Hepatocyte (in vitro differentiated cells): ENCODE measurements around the gene TEX101. TPM values are rescaled to one million over a fixed set of nuclear protein-coding genes. Genes with fewer than 3 reads are reported as not detected.
A peak's percentile ranks its signal among the peaks of the same experiment; 100 is the strongest.

Source experiments
- DNase-seq: peaks from one replicate; pipeline ENCODE4 v3.0.0-alpha.2; 2016; ENCODE audit warnings: low spot score
- H2AFZ ChIP-seq: fragments of 200-600 bp; sonication (generic); 2 replicates; pipeline ENCODE4 v1.6.0; 2016; ENCODE audit warnings: antibody characterized with exemption, mild to moderate bottlenecking
- H3K27ac ChIP-seq: fragments of 200-600 bp; sonication (generic); 2 replicates; pipeline ENCODE4 v1.5.1; 2016; ENCODE audit warnings: mild to moderate bottlenecking
- H3K27me3 ChIP-seq: fragments of 200-600 bp; sonication (generic); 2 replicates; pipeline ENCODE4 v1.6.1; 2016
- H3K36me3 ChIP-seq: fragments of 200-600 bp; sonication (generic); replicated peaks from 2 replicates; pipeline ENCODE4 v1.5.1; 2016; ENCODE audit warnings: low read depth; ENCODE audit not compliant: insufficient read depth
- H3K4me1 ChIP-seq: fragments of 200-600 bp; sonication (generic); 2 replicates; pipeline ENCODE4 v1.5.1; 2016; ENCODE audit warnings: mild to moderate bottlenecking, moderate library complexity; ENCODE audit not compliant: insufficient read depth
- H3K4me2 ChIP-seq: fragments of 200-600 bp; sonication (generic); 2 replicates; pipeline ENCODE4 v1.6.0; 2016
- H3K4me3 ChIP-seq: fragments of 200-600 bp; sonication (generic); 2 replicates; pipeline ENCODE4 v1.5.1; 2016; ENCODE audit warnings: mild to moderate bottlenecking
- H3K79me2 ChIP-seq: fragments of 200-600 bp; sonication (generic); 2 replicates; pipeline ENCODE4 v1.6.0; 2017; ENCODE audit warnings: mild to moderate bottlenecking
- H3K9me2 ChIP-seq: fragments of 200-600 bp; sonication (generic); replicated peaks from 2 replicates; pipeline ENCODE4 v1.6.0; 2017; ENCODE audit warnings: mild to moderate bottlenecking; ENCODE audit not compliant: insufficient read depth
- H3K9me3 ChIP-seq: fragments of 200-600 bp; sonication (generic); 2 replicates; pipeline ENCODE4 v1.5.1; 2016; ENCODE audit warnings: low read depth, mild to moderate bottlenecking
- H4K20me1 ChIP-seq: fragments of 200-600 bp; sonication (generic); 2 replicates; pipeline ENCODE4 v1.6.0; 2016; ENCODE audit warnings: mild to moderate bottlenecking; ENCODE audit not compliant: insufficient read depth, poor library complexity, severe bottlenecking
- EZH2 ChIP-seq: fragments of 200-600 bp; sonication (generic); IDR thresholded peaks from 2 replicates; pipeline ENCODE4 v1.6.1; 2016; ENCODE audit warnings: antibody characterized with exemption, mild to moderate bottlenecking, borderline replicate concordance
- EZH2phosphoT487 ChIP-seq: fragments of 200-600 bp; sonication (generic); IDR thresholded peaks from one replicate; pipeline ENCODE4 v1.6.1; 2018; ENCODE audit warnings: antibody characterized with exemption, mild to moderate bottlenecking, low read depth, moderate library complexity; ENCODE audit not compliant: unreplicated experiment, severe bottlenecking
- WGBS: methylation state at CpG from one replicate; pipeline ENCODE4 v1.1.6; 2016; ENCODE audit warnings: low lambda C conversion rate; ENCODE audit errors: missing lambda C conversion rate; 5-methylcytosine and 5-hydroxymethylcytosine counted together
- polyA plus RNA-seq: library from polyadenylated mRNA; unstranded; fragments of >200 nt; fragmentation: Nextera tagmentation; extraction: Ambion mirVana; gene quantifications from 2 replicates; pipeline ENCODE4 v1.2.1, GENCODE V29; 2016
- total RNA-seq: library from RNA; depleted of rRNA; stranded (reverse); fragments of >200 nt; gene quantifications from 2 replicates; pipeline ENCODE4 v1.2.3, GENCODE V29; 2014
- TF ChIP-seq, protein P1 (sequence below): fragments of 200-600 bp; sonication (generic); IDR thresholded peaks from 2 replicates; pipeline ENCODE4 v1.5.1; 2016; ENCODE audit warnings: antibody characterized with exemption, mild to moderate bottlenecking; ENCODE audit not compliant: poor library complexity

The TEX101 gene
- total and polyA plus RNA-seq, 2 experiments from 2014 or later = not detected

- no peaks in the 10 kb centered on the region for H4K20me1 ChIP-seq
- no peaks in the 10 kb centered on the region for H3K9me2 ChIP-seq
- H3K27me3 ChIP-seq = no peaks in the 10 kb centered on the region
- no peaks in the 10 kb centered on the region for H3K36me3 ChIP-seq
- H3K79me2 ChIP-seq = no peaks in the 10 kb centered on the region
- TF ChIP-seq EZH2 (no peak), EZH2phosphoT487 (no peak)
- TF ChIP-seq, protein P1, sequence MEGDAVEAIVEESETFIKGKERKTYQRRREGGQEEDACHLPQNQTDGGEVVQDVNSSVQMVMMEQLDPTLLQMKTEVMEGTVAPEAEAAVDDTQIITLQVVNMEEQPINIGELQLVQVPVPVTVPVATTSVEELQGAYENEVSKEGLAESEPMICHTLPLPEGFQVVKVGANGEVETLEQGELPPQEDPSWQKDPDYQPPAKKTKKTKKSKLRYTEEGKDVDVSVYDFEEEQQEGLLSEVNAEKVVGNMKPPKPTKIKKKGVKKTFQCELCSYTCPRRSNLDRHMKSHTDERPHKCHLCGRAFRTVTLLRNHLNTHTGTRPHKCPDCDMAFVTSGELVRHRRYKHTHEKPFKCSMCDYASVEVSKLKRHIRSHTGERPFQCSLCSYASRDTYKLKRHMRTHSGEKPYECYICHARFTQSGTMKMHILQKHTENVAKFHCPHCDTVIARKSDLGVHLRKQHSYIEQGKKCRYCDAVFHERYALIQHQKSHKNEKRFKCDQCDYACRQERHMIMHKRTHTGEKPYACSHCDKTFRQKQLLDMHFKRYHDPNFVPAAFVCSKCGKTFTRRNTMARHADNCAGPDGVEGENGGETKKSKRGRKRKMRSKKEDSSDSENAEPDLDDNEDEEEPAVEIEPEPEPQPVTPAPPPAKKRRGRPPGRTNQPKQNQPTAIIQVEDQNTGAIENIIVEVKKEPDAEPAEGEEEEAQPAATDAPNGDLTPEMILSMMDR = no peak
- DNase-seq = no peak
- no peak overlapping the region for H2AFZ ChIP-seq
- H3K4me2 ChIP-seq = no peak overlapping the region
- no peaks in the 10 kb centered on the region for H3K9me3 ChIP-seq
- 72% methylated on average over 3 of the region's 3 CpGs for WGBS
- H3K27ac ChIP-seq = no peak overlapping the region
- no peak overlapping the region for H3K4me3 ChIP-seq
- H3K4me1 ChIP-seq = no peaks in the 10 kb centered on the region
These were observed 37.9 kb downstream of the TEX101 start for GRCh38 chr19:43452582-43452981.

DNA sequence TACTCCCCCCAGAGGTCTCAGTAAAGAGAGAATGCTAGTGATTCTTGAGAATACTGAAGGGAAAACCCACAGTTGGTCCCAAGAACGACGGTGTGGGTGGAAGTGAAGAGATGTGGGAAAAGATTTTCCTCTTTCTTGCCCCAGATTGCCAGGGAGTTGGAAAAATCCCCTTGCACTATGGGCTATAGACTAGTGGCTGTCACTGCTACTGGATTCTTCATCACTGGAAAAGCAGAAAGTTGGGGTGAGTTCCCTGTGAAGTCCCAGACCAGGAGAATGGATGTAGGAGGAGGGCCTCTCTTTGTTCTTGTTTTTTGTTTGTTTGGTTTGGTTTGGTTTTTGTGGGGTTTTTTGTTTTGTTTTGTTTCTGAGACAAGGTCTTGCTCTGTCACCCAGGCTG is 39.3 kb downstream of the TEX101 start:
- no peak for DNase-seq
- Histone ChIP-seq H3K4me3 (no peak overlapping the region), H3K27me3 (no peaks in the 10 kb centered on the region), H3K36me3 (no peaks in the 10 kb centered on the region), H3K79me2 (no peaks in the 10 kb centered on the region), H3K4me1 (no peaks in the 10 kb centered on the region), H3K9me2 (no peaks in the 10 kb centered on the region), H3K27ac (no peak overlapping the region), H2AFZ (no peak overlapping the region), H3K9me3 (no peaks in the 10 kb centered on the region), H3K4me2 (no peak overlapping the region), H4K20me1 (no peaks in the 10 kb centered on the region)
- WGBS = 89% methylated on average over 2 of the region's 2 CpGs
- TF ChIP-seq EZH2phosphoT487 (no peak), EZH2 (no peak)
- TF ChIP-seq, protein P1 = no peak

GRCh38 chr19:43455321-43456113 is 40.8 kb downstream of the TEX101 start:
- Histone ChIP-seq H3K4me3 (no peak overlapping the region), H3K4me1 (no peaks in the 10 kb centered on the region), H2AFZ (no peak overlapping the region), H4K20me1 (no peaks in the 10 kb centered on the region), H3K9me3 (no peaks in the 10 kb centered on the region), H3K27me3 (no peaks in the 10 kb centered on the region), H3K36me3 (no peaks in the 10 kb centered on the region), H3K4me2 (peak overlapping the region; percentile 14), H3K79me2 (no peaks in the 10 kb centered on the region), H3K9me2 (no peaks in the 10 kb centered on the region), H3K27ac (no peak overlapping the region)
- TF ChIP-seq, protein P1 = no peak
- TF ChIP-seq EZH2 = no peak
- no peak for TF ChIP-seq EZH2phosphoT487
- WGBS = 55% methylated on average over 10 of the region's 10 CpGs
- DNase-seq = no peak
